ENCODE measurements around the gene SVOP. TPM values are rescaled to one million over a fixed set of nuclear protein-coding genes. Genes with fewer than 3 reads are reported as not detected.

Gene SVOP
- polyA plus RNA-seq, 1 donor, result 0.16 TPM

Other genes with a start within 250 kb of the SVOP start
- 17.0 TPM for gene SSH1, start 163.5 kb downstream of the SVOP start, polyA plus RNA-seq (ENCODE audit: insufficient read length)
- not detected for gene DAO, start 141.0 kb downstream of the SVOP start, polyA plus RNA-seq (ENCODE audit: insufficient read length)
- 12.7 TPM for gene USP30, start 31.5 kb upstream of the SVOP start, polyA plus RNA-seq (ENCODE audit: insufficient read length)
- gene ALKBH2, start 72.4 kb upstream of the SVOP start, polyA plus RNA-seq (ENCODE audit: insufficient read length), result 17.5 TPM
- gene UNG, start 76.5 kb upstream of the SVOP start, polyA plus RNA-seq (ENCODE audit: insufficient read length), result 22.3 TPM
- 7.3 TPM for gene ACACB, start 95.5 kb upstream of the SVOP start, polyA plus RNA-seq (ENCODE audit: insufficient read length)

Measured in forelimb muscle (tissue), 1 donor.